BJ (cell line): ENCODE measurements around the gene FARP1. TPM values are rescaled to one million over a fixed set of nuclear protein-coding genes. Genes with fewer than 3 reads are reported as not detected.

Source experiments
- CTCF ChIA-PET: fragments of 350-600 bp; formaldehyde crosslinking; extraction: SDS; loops from one replicate; lab custom pipeline; 2021; ENCODE audit warnings: antibody characterized with exemption, inconsistent platforms; lab: Yijun Ruan, JAX
- POLR2A ChIA-PET: fragments of 300-600 bp; sonication (Branson Sonifier 250); formaldehyde crosslinking; extraction: SDS; loops from one replicate; lab custom pipeline; 2021; ENCODE audit warnings: antibody characterized with exemption; lab: Charles Lee
- DNase-seq: peaks from one replicate; pipeline ENCODE4 v3.0.0-alpha.2; 2011; ENCODE audit warnings: low read depth
- H3K27me3 ChIP-seq: 2 replicates; pipeline ENCODE4 v1.6.0; 2011; ENCODE audit warnings: low read length; ENCODE audit not compliant: control insufficient read depth, insufficient read depth
- H3K36me3 ChIP-seq: 2 replicates; pipeline ENCODE4 v1.5.1; 2011; ENCODE audit warnings: low read length; ENCODE audit not compliant: control insufficient read depth, insufficient read depth
- H3K4me3 ChIP-seq: 2 replicates; pipeline ENCODE4 v1.5.1; 2011; ENCODE audit warnings: low read depth, mild to moderate bottlenecking, control low read depth, low read length
- CTCF ChIP-seq: IDR thresholded peaks from 2 replicates; pipeline ENCODE4 v1.5.1; 2011; ENCODE audit warnings: low read depth, mild to moderate bottlenecking, control low read depth, inconsistent platforms, low read length, moderate library complexity; ENCODE audit not compliant: insufficient read depth
- polyA plus RNA-seq: library from polyadenylated mRNA; depleted of rRNA; stranded (reverse); fragments of >200 nt; gene quantifications from 2 replicates; pipeline ENCODE4 v1.2.3, GENCODE V29; 2011

Gene FARP1
- polyA plus RNA-seq, 1 experiment, result 64.0 TPM

- DNase-seq, result no peak
- POLR2A ChIA-PET, result no interaction called here
- no peaks in the 10 kb centered on the region for H3K27me3 ChIP-seq
- no peak for TF ChIP-seq CTCF
- H3K4me3 ChIP-seq, result no peak overlapping the region
- H3K36me3 ChIP-seq, result peaks cover 5% of the 10 kb centered on the region; the same call in 1 of the 2 replicates
- CTCF ChIA-PET, result interaction anchor here (0.6 kb wide), 1 partner anchor 98 kb away, joined by 3 read pairs; no protein-coding TSS in a partner anchor
These were observed 350.3 kb downstream of the FARP1 start for GRCh38 chr13:98493042-98493712.

GRCh38 chr13:98494769-98495168 is 351.9 kb downstream of the FARP1 start:
- Histone ChIP-seq H3K36me3 (peaks cover 9% of the 10 kb centered on the region; the same call in 1 of the 2 replicates), H3K4me3 (no peak overlapping the region), H3K27me3 (no peaks in the 10 kb centered on the region)
- DNase-seq, result no peak
- POLR2A ChIA-PET, result no interaction called here
- CTCF ChIA-PET, result interaction anchor here (1.6 kb wide), 1 partner anchor 12 kb away, joined by 5 read pairs; no protein-coding TSS in a partner anchor
- no peak for TF ChIP-seq CTCF

- Histone ChIP-seq H3K36me3 (peaks cover 8% of the 10 kb centered on the region; the same call in 1 of the 2 replicates), H3K27me3 (no peaks in the 10 kb centered on the region), H3K4me3 (no peak overlapping the region)
- no peak for DNase-seq
- POLR2A ChIA-PET, result no interaction called here
- TF ChIP-seq CTCF, result no peak
- CTCF ChIA-PET, result interaction anchor here (1.6 kb wide), 1 partner anchor 13 kb away, joined by 5 read pairs; no protein-coding TSS in a partner anchor
These were observed 353.0 kb downstream of the FARP1 start for GRCh38 chr13:98495627-98496478.

- POLR2A ChIA-PET, result no interaction called here
- DNase-seq, result no peak
- no peak overlapping the region for H3K4me3 ChIP-seq
- no peak for TF ChIP-seq CTCF
- no peaks in the 10 kb centered on the region for H3K27me3 ChIP-seq
- peaks cover 5% of the 10 kb centered on the region; the same call in 1 of the 2 replicates for H3K36me3 ChIP-seq
- CTCF ChIA-PET, result no interaction called here
These were observed 353.5 kb downstream of the FARP1 start for GRCh38 chr13:98496479-98496791.

GRCh38 chr13:98496966-98497365 is 354.1 kb downstream of the FARP1 start:
- no peak for TF ChIP-seq CTCF
- CTCF ChIA-PET, result no interaction called here
- H3K36me3 ChIP-seq, result peaks cover 5% of the 10 kb centered on the region; the same call in 1 of the 2 replicates
- POLR2A ChIA-PET, result no interaction called here
- H3K27me3 ChIP-seq, result no peaks in the 10 kb centered on the region
- no peak overlapping the region for H3K4me3 ChIP-seq
- no peak for DNase-seq
